SK-N-SH (cell line): ENCODE data around the gene F8. TPM values are rescaled to one million over a fixed set of nuclear protein-coding genes. Genes with fewer than 3 reads are reported as not detected.

Source experiments
- CTCF ChIA-PET: fragments of 300-600, 350-600 bp; formaldehyde crosslinking; extraction: SDS; loops from one replicate; lab custom pipeline; 2021; lab: Yijun Ruan, JAX
- POLR2A ChIA-PET: fragments of 350-600 bp; sonication (Branson Sonifier 250); formaldehyde crosslinking; extraction: SDS; loops from one replicate; lab custom pipeline; 2020; ENCODE audit warnings: antibody characterized with exemption, inconsistent platforms; lab: Yijun Ruan, JAX
- DNase-seq: peaks from one replicate; pipeline ENCODE4 v3.0.0; 2012
- H2AFZ ChIP-seq: fragments of 200-600 bp; sonication (generic); 2 replicates; pipeline ENCODE4 v1.8.1; 2016; ENCODE audit warnings: antibody characterized with exemption, mild to moderate bottlenecking, low read depth
- H3F3A ChIP-seq: fragments of 200-600 bp; sonication (generic); replicated peaks from 2 replicates; pipeline ENCODE3; 2016; ENCODE audit warnings: antibody characterized with exemption, mild to moderate bottlenecking; ENCODE audit not compliant: insufficient read depth
- H3K27ac ChIP-seq, 2 experiments: fragments of 200-500 bp in 1 of 2; fragments of 200-600 bp in 1 of 2; sonication (Bioruptor generic) in 1 of 2; sonication (generic), shearing (Covaris generic) in 1 of 2; 2 replicates each; pipeline versions ENCODE4 v1.5.1 to v1.6.1; 2014 to 2016; ENCODE audit warnings: low read depth in 2 of 2, inconsistent platforms in 1 of 2, low read length in 1 of 2, mild to moderate bottlenecking in 1 of 2, mixed read lengths in 1 of 2
- H3K27me3 ChIP-seq: fragments of 200-600 bp; sonication (generic), shearing (Covaris generic); 2 replicates; pipeline ENCODE4 v1.6.1; 2016; ENCODE audit warnings: mixed run types; ENCODE audit not compliant: insufficient read depth
- H3K36me3 ChIP-seq, 2 experiments: fragments of 200-500 bp in 1 of 2; fragments of 200-600 bp in 1 of 2; sonication (Bioruptor generic) in 1 of 2; sonication (generic) in 1 of 2; replicated peaks in 1 of 2; 2 replicates each; pipeline versions ENCODE3 to v1.5.1; 2014 to 2016; ENCODE audit warnings: low read length in 1 of 2, mild to moderate bottlenecking in 1 of 2; ENCODE audit not compliant: insufficient read depth in 2 of 2, control insufficient read depth in 1 of 2
- H3K4me1 ChIP-seq, 2 experiments: fragments of 200-500 bp in 1 of 2; fragments of 200-600 bp in 1 of 2; sonication (Bioruptor generic) in 1 of 2; sonication (generic), shearing (Covaris generic) in 1 of 2; 2 replicates each; pipeline versions ENCODE4 v1.5.1 to v1.6.1; 2014 to 2016; ENCODE audit warnings: low read depth in 1 of 2, low read length in 1 of 2, mixed run types in 1 of 2; ENCODE audit not compliant: insufficient read depth in 2 of 2, control insufficient read depth in 1 of 2
- H3K4me2 ChIP-seq: fragments of 200-600 bp; sonication (generic), shearing (Covaris generic); 2 replicates; pipeline ENCODE4 v1.6.1; 2017; ENCODE audit warnings: mixed run types
- H3K4me3 ChIP-seq, 2 experiments: fragments of 200-500 bp in 1 of 2; fragments of 200-600 bp in 1 of 2; sonication (Bioruptor generic) in 1 of 2; sonication (generic), shearing (Covaris generic) in 1 of 2; 2 replicates each; pipeline versions ENCODE4 v1.5.1 to v1.8.1; 2014 to 2016; ENCODE audit warnings: low read depth in 2 of 2, inconsistent platforms in 1 of 2, low read length in 1 of 2, mild to moderate bottlenecking in 1 of 2, mixed read lengths in 1 of 2, moderate library complexity in 1 of 2
- H3K79me2 ChIP-seq: fragments of 200-600 bp; sonication (generic); 2 replicates; pipeline ENCODE4 v1.8.1; 2017; ENCODE audit warnings: mild to moderate bottlenecking; ENCODE audit not compliant: insufficient read depth
- H3K9ac ChIP-seq: fragments of 200-600 bp; sonication (generic); 2 replicates; pipeline ENCODE4 v1.6.1; 2017; ENCODE audit warnings: mixed run types
- H3K9me2 ChIP-seq: fragments of 200-600 bp; sonication (generic); 2 replicates; pipeline ENCODE4 v1.6.1; 2017; ENCODE audit warnings: mixed run types
- H3K9me3 ChIP-seq: fragments of 200-600 bp; sonication (generic); 2 replicates; pipeline ENCODE4 v1.6.1; 2017; ENCODE audit warnings: mixed run types, mild to moderate bottlenecking, moderate library complexity
- H4K20me1 ChIP-seq: fragments of 200-600 bp; sonication (generic); 2 replicates; pipeline ENCODE4 v1.6.1; 2017; ENCODE audit warnings: mild to moderate bottlenecking, mixed run types; ENCODE audit not compliant: insufficient read depth
- CHD2 ChIP-seq: fragments of 150-350 bp; IDR thresholded peaks from 2 replicates; pipeline ENCODE4 v1.6.1; 2018; ENCODE audit warnings: low read length; ENCODE audit not compliant: partially characterized antibody
- CTCF ChIP-seq: fragments of 200-600 bp; sonication (generic); IDR thresholded peaks from 2 replicates; pipeline ENCODE4 v1.6.1; 2017; ENCODE audit warnings: antibody characterized with exemption, mild to moderate bottlenecking, moderate library complexity
- FOSL2 ChIP-seq: IDR thresholded peaks from 2 replicates; pipeline ENCODE4 v1.4.0; 2012; ENCODE audit warnings: low read depth, mild to moderate bottlenecking, moderate library complexity, borderline replicate concordance
- FOXJ3 ChIP-seq: sonication (generic); formaldehyde crosslinking; IDR thresholded peaks from 2 replicates; pipeline ENCODE4 v1.5.1; 2020; ENCODE audit warnings: mild to moderate bottlenecking, missing genetic modification reagents
- FOXM1 ChIP-seq: IDR thresholded peaks from 2 replicates; pipeline ENCODE4 v1.4.0; 2012; ENCODE audit warnings: low read depth, mild to moderate bottlenecking
- GABPA ChIP-seq: IDR thresholded peaks from 2 replicates; pipeline ENCODE4 v1.4.0; 2012; ENCODE audit warnings: low read depth, mild to moderate bottlenecking
- GATA2 ChIP-seq: sonication (generic); formaldehyde crosslinking; IDR thresholded peaks from 2 replicates; pipeline ENCODE4 v1.5.0; 2020; ENCODE audit warnings: mild to moderate bottlenecking, missing genetic modification reagents
- JUND ChIP-seq: IDR thresholded peaks from 2 replicates; pipeline ENCODE4 v1.4.0; 2012
- MAX ChIP-seq: IDR thresholded peaks from 2 replicates; pipeline ENCODE4 v1.4.0; 2012; ENCODE audit warnings: low read depth
- RXRA ChIP-seq: IDR thresholded peaks from 2 replicates; pipeline ENCODE4 v1.4.0; 2012; ENCODE audit warnings: low read depth, mild to moderate bottlenecking, borderline replicate concordance
- WGBS: methylation state at CpG from one replicate; pipeline ENCODE4 v1.1.6; 2017; ENCODE audit warnings: low lambda C conversion rate; 5-methylcytosine and 5-hydroxymethylcytosine counted together
- polyA plus RNA-seq, 3 experiments: library from polyadenylated mRNA; depleted of rRNA; stranded (reverse); fragments of >200 nt; gene quantifications; 2 replicates each; pipeline ENCODE4 v1.2.3, GENCODE V29; 2012

F8 gene
- polyA plus RNA-seq, 1 of the 3 experiments (the other 2 are of a cell fraction) = 2.5 TPM

- TF ChIP-seq CTCF (no peak), RXRA (peak; percentile 27; the same call in 1 of the 2 replicates), JUND (peak; percentile 47; the same call in 1 of the 2 replicates), FOSL2 (peak; percentile 70; the same call in 1 of the 2 replicates), GABPA (no peak), FOXM1 (no peak)
- CTCF ChIA-PET = interaction anchor here (0.7 to 6.9 kb wide), 2 partner anchors 11 to 18 kb away, joined by 3 to 35 read pairs; no protein-coding TSS in a partner anchor
- Histone ChIP-seq H3K4me2 (peak overlapping the region; percentile 9; the same call in 1 of the 2 replicates), H3K79me2 (peaks cover 43% of the 10 kb centered on the region), H3K4me3 (no peak overlapping the region), H3K9me2 (no peaks in the 10 kb centered on the region), H3K27ac (peak overlapping the region in 1 of 2 experiments; percentile 59; a peak in 1 of 4 replicates), H3K9ac (no peak overlapping the region), H3K36me3 (no peaks in the 10 kb centered on the region), H2AFZ (no peak overlapping the region), H3F3A (peaks cover 5% of the 10 kb centered on the region), H3K4me1 (no peaks in the 10 kb centered on the region; a peak in 2 of 4 replicates), H3K9me3 (no peaks in the 10 kb centered on the region), H4K20me1 (no peaks in the 10 kb centered on the region), H3K27me3 (no peaks in the 10 kb centered on the region)
- no peak for DNase-seq
- WGBS = 7% methylated on average over 1 of the region's 1 CpG
- POLR2A ChIA-PET = no interaction called here
These were observed 45.6 kb upstream of the F8 start for GRCh38 chrX:155068165-155068564.

GRCh38 chrX:155065035-155065734 lies 42.7 kb upstream of the F8 start:
- Histone ChIP-seq H3K27ac (no peak overlapping the region), H3F3A (peaks cover 5% of the 10 kb centered on the region), H3K4me2 (no peak overlapping the region), H3K9me3 (no peaks in the 10 kb centered on the region), H3K4me1 (no peaks in the 10 kb centered on the region; a peak in 2 of 4 replicates), H4K20me1 (no peaks in the 10 kb centered on the region), H2AFZ (no peak overlapping the region), H3K9ac (no peak overlapping the region), H3K36me3 (peaks cover 3 to 7% of the 10 kb centered on the region in 2 experiments), H3K27me3 (no peaks in the 10 kb centered on the region), H3K79me2 (peaks cover 29% of the 10 kb centered on the region), H3K4me3 (no peak overlapping the region), H3K9me2 (no peaks in the 10 kb centered on the region)
- WGBS = 40% methylated on average over 8 of the region's 8 CpGs
- ChIA-PET CTCF (interaction anchor here (1.0 to 6.9 kb wide), 5 partner anchors 8 to 296 kb away, joined by 3 to 35 read pairs (median 4); no protein-coding TSS in a partner anchor), POLR2A (no interaction called here)
- TF ChIP-seq MAX (no peak), FOXJ3 (CRISPR knock-in tag) (no peak), GATA2 (CRISPR knock-in tag) (no peak), GABPA (no peak), CHD2 (no peak)
- DNase-seq = no peak
